ENCODE data around the gene ALDOC.

ALDOC gene

GRCh38 chr17:28580959-28581358 lies 4.3 kb upstream of the ALDOC start:
- DNase-seq: no peak

- no peak for DNase-seq
Measured at GRCh38 chr17:28579526-28579925, 2.8 kb upstream of the ALDOC start.

GRCh38 chr17:28578246-28579195 lies 1.8 kb upstream of the ALDOC start:
- no peak for DNase-seq

- no peak for DNase-seq
Measured at GRCh38 chr17:28577466-28577824, 750 bp upstream of the ALDOC start.

- peak; percentile 25 for DNase-seq
Measured at GRCh38 chr17:28576016-28576415, 679 bp downstream of the ALDOC start.

- DNase-seq: no peak
Measured at GRCh38 chr17:28575126-28575795, 1.4 kb downstream of the ALDOC start.

GRCh38 chr17:28574526-28574925 lies 2.2 kb downstream of the ALDOC start:
- peak; percentile 29 for DNase-seq

GRCh38 chr17:28573966-28574480 lies 2.7 kb downstream of the ALDOC start:
- no peak for DNase-seq

- DNase-seq: no peak
Measured at GRCh38 chr17:28573521-28573920, 3.2 kb downstream of the ALDOC start.

- no peak for DNase-seq
Measured at GRCh38 chr17:28573040-28573380, 3.7 kb downstream of the ALDOC start.

GRCh38 chr17:28572259-28573039 lies 4.2 kb downstream of the ALDOC start:
- no peak for DNase-seq

GRCh38 chr17:28571361-28572122 lies 5.2 kb downstream of the ALDOC start, which contains the start of gene PIGS:
PIGS (minus strand) TSS chr17:28571524; CDS start chr17:28571496, 28 bp downstream.
- DNase-seq: peak; percentile 89

GRCh38 chr17:28570716-28571360 lies 5.9 kb downstream of the ALDOC start:
- DNase-seq: peak; percentile 60

- no peak for DNase-seq
Measured at GRCh38 chr17:28569446-28569845, 7.2 kb downstream of the ALDOC start.

GRCh38 chr17:28567604-28568003 lies 9.1 kb downstream of the ALDOC start:
- DNase-seq: no peak

GRCh38 chr17:28563475-28563874 lies 13.2 kb downstream of the ALDOC start:
- no peak for DNase-seq

GRCh38 chr17:28555022-28555421 lies 21.7 kb downstream of the ALDOC start:
- no peak for DNase-seq

GRCh38 chr17:28554565-28554964 lies 22.1 kb downstream of the ALDOC start:
- DNase-seq: no peak

- DNase-seq: no peak
Measured at GRCh38 chr17:28553000-28553505, 23.6 kb downstream of the ALDOC start.

- peak; percentile 85 for DNase-seq
Measured at GRCh38 chr17:28552176-28552999, 24.3 kb downstream of the ALDOC start, which contains the start of gene UNC119. UNC119 (minus strand) TSS chr17:28552624; CDS start chr17:28552557, 67 bp downstream.

All from activated T-cell treated with anti-CD3 and anti-CD28 coated beads, Interleukin-2, amount 50 U/mL, for 1 hour (primary cell).